HG03342 (cell line): ENCODE data around the gene EPB42.

Experiments used
- ATAC-seq: cut with Tn5 transposase; IDR thresholded peaks from one replicate; pipeline ENCODE4 v1.9.1; 2021; ENCODE audit warnings: mild to moderate bottlenecking, moderate library complexity; ENCODE audit not compliant: unreplicated experiment

EPB42 gene

DNA sequence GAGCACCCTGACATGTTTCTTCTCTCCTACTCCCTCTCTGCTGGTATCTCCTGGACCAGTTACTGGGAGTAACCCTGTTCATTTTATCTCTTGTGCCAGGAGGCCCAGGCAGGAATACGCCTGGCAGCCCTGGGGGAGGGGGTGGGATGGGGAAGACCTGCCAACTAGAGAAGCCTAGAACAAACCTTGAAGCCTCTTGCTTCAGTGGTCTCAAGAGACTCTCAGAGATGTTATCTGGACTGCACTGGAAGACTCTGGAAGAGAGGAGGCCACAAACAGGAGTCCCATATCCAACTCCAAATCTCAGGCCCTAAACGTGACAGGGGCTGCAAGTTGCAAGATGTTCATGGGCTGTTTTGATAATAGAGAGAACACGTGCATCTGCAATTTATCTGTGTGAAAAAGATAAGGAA, at the start of gene EPB42:
EPB42 (minus strand) TSS at position 28 of the 413 bp plus-strand sequence. CDS start 193 bp downstream, outside the sequence.
- no peak for ATAC-seq

DNA sequence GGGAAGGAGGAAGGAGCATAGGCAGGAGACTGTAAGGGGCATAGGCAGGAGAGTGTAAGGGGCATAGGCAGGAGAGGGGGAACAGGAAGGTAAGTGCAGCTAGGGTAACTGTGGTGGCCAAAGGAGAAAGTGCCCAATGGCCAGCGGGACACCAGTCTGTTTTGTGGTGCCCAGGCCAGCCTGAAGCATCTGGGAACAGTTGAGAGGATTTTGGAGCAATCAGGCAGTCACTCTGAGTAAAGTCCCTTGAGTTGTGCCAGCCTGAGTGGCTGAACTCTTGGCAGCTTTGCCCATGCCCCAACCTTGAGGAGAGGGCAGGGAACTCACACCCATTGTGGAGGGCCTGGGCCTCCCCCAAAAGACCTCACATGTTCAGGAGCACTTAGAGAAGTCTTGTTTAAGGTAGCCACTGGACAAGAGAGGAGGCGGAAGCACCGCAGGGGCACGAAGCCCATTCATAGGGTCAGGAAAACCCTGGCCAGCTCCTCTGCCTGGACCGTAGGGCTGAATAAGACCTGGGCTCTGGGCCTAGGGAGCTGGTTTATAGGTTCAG, 49.4 kb upstream of the EPB42 start:
- no peak for ATAC-seq

DNA sequence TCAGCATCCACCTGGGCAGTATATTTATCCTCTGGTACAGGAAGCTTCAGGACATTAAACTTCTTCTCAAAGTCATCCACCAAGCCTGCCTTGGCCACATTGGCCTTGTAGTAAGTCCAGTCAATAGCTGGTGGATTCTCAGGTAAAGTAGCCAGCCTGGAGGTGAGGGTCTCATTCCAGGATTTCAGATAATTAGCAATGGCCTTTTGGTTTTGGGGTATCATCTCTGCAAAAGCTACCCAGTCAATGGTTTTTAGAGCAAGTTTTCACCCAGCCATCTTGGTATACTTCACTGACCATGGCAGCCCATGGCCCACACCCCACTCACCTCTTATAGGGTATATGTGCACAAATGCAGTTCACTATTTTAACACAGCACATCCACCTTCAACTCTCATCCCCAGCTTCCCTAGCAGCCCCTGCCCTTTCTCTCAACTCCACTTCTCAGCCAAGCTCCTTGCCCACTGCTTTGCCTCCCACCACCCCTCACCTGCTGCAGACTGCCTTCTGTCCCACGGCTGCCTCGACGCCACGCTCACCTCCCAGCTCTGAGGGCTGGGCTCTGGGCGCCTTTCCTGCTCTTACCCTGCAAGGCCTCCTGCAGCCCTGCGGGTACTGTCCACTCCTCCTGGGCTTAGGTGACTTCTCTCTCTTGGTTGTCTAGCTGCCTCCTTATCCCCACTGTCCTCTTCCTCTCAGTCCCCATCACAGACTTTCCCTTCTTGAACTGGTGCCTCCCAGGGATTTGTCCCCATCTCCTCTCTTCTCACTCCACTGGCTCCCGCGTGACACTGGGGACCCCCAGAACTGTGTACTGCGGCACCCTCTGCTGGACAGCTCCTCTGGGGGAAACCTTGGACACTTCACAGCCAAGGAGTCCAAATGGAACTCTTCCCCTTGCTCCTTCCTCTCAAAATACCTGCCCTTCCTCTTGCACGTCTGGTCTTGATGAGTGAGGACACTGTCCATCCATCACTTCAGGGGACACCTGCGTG, 47.6 kb upstream of the EPB42 start:
- ATAC-seq, result no peak

DNA sequence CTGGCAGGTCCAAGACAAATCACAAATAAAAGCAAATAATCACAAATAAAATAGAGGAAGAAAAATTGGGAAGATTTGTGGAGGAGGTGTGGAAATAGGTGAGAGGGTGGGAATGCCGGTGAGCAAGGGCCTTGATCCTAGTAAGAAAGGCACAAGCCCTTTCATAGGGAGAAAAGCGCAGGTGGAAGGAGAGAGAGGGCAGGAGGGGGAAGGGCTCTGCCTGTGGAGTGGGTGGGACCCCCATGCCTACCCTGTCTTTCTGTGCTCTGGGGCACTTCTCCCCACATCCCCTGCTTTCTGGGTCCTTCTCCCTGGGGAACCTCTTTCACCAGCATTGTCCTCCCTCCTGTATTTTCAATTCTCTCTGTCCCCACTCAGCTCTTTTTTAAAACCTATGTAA, 46.6 kb upstream of the EPB42 start:
- ATAC-seq, result no peak

DNA sequence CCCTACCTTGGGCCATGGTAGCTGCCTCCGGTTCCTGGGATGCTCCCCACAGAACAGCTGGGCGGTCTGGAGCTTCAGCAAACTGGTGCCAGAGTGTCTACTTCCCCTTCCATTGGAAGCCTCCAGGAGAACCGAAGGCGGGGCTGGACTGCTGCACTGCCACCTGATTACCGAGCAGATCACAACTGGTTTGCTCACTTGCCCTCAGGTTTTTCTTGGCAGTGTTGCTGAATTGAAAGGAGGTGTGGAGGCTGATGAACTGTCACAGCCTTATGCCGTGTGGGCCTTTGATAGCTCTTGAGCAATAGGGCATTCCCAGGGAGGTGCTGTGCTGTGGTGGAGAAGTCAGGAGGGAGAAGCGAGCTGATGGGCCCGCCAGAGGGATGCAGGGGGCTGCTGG, 46.0 kb upstream of the EPB42 start, which contains the start of gene TGM5:
TGM5 (minus strand) TSS at position 95 of the 400 bp plus-strand sequence; CDS start at position 16, 79 bp downstream.
- ATAC-seq, result no peak

DNA sequence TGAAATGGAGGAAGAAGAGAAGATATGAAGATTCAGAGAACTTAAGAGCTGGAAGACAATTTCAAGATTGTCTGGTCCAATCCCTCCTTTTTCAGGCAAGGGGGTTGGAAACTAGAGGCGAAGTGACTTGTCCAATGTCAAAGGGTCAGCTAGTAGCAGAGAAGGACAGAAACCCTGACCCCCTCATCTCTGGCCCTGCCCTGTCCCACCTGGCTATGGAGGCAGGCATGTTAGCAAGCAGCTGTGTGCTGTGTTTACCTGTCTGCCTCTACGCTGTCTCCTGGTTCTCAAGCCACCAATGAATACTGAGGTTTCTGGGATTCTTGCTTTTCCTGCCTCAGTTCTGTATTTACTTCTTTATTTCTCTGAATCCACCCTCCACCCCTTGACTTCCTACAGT, 45.6 kb upstream of the EPB42 start:
- no peak for ATAC-seq

DNA sequence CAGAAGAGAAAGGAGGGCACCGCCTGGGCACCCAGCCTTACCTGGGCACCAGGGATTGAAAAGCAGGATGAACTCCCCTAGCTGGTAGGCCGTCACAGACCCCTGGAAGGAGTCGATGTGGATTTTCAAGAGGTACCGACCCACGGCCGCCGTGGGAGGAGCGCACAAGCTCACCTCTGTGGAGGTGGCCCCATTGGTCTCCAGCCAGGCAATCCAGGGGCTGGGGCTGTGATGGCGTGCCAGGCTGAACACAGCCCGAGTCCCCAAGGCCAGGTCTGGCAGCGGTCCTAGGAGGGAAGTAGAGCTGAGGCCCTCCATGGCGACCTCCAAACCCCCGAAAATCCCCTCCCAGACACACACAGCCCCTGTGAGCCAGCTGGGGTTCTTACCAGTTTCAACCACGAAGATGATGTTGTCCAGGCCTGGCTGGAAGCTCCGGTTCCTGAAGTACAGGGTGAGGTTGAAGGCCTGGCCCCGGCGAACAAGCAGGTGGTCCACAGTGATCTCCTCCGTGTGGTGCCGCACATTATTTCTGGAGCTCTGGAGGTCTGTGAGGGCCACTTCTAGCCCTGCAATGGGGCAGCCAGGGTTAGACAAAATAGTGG, 39.3 kb upstream of the EPB42 start:
- ATAC-seq, result no peak

DNA sequence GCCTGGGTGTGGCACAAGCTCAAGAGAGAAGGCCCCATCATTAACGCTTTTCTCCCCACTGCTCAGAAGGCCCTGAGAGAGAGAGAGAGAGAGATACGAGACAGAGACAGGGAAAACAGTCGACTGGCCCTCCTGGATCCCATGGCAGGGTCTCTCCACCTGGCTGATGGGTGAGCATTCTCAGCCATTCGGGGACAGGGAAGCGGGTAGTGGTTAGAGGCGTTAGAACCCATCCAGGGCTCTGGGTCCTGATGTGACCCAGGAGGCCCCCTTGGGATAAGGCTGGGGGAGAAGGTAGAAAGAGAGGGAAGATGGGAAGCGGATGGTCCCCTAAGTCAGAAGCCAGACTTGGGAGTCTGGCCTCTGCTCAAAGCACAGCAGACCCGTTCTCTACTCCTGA, 38.0 kb upstream of the EPB42 start:
- no peak for ATAC-seq

DNA sequence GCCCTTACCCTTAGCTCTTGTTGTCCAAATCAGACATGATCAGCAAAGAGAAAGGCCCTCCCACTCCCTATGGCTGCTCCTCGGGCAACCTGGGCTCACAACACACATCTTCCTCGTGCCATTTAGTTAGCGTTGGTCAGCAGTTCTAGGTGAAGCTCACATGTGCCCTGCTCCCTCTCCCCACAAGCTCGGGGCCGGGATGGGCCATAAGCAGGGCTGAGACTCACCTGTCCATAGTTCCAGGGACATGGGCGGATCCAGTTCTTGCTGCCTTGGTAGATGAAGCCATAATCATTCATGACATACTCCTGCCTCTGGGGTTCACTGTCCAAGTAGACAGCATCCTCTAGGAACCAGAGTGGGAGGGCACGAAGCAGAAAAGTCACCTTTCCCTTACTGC, 35.5 kb upstream of the EPB42 start:
- ATAC-seq, result no peak

DNA sequence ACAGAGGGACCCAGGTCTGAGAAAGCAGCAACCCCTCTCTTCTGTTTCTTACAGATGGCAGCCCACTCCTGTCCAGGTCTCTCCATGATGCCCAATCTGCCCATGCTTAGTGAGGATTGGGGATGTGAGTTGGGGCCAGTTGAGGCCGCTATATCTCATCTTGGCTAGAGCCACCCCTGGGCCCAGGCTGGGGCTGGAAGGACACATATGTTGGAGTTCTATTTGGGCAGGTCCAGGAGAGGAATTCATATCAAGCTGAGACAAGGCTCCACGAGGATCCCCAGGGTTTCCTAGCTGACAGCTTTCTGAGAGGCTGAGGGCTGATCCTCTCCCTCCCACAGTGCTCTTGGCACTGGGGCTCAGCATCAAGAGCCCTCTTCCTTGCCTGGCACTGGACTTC, 34.6 kb upstream of the EPB42 start:
- no peak for ATAC-seq

DNA sequence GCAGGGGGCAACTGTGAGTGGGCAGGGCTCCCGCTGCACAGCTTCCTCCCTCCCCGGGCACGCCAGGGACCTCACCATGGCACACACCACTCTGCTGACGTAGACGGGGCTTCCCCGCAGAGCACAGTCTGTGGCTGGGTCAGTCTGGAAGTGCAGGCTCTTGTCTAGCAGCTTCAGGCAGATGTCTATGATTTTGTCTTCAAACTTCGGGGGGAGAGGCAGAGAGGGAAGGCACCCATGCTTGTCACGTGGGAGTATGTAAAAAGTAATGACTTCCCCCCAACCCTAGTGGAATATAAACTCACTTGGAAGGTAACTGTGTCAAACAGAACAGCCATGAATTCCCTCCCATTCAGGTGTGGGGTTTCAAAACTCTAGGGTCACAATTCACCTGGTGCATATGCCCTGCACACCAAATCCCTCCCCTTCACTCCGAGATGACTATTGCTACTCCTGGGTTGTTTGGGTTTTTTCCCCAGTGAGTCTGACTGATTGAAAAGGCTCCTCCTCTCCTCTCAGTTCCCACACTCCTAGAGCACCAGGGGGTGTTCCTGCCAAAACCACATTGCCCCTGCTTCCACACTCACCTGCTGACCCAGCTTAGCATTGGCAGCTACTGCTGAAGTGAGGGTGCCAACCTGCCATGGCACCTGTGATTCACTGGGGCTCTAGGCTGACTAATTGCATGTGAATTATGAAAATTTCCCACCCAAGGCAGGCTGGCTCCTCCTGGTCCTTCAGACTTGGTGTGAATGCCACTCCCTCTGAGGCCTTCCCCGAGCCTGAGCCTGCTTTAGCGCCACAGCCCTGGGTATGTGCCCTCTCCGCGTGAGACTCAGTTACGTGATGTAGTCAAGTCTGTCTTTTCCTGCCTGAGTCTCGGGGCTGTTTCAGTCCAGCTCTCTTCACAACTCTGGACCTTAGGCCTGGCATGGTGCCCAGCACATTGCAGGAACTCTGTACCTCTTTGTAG, 32.9 kb upstream of the EPB42 start:
- peak; percentile 37 for ATAC-seq

DNA sequence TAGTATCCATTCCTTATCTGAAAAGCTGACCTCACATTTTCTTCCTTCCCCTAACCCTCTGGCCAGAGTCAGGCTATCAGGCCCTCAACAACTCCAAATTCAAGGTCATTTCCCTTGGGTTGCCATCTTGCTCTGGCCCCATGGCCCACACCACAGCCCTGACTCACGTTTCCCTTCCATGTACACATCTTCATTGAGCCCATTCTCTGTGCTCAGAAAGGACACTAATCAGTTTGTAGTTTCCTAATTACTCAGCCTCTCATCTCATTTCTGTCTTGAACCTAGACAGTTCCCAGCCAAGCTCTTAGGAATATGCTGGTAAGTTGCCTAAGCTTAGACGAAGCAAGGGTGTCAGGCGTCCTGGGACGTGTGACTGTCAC, 31.0 kb upstream of the EPB42 start:
- ATAC-seq, result no peak

DNA sequence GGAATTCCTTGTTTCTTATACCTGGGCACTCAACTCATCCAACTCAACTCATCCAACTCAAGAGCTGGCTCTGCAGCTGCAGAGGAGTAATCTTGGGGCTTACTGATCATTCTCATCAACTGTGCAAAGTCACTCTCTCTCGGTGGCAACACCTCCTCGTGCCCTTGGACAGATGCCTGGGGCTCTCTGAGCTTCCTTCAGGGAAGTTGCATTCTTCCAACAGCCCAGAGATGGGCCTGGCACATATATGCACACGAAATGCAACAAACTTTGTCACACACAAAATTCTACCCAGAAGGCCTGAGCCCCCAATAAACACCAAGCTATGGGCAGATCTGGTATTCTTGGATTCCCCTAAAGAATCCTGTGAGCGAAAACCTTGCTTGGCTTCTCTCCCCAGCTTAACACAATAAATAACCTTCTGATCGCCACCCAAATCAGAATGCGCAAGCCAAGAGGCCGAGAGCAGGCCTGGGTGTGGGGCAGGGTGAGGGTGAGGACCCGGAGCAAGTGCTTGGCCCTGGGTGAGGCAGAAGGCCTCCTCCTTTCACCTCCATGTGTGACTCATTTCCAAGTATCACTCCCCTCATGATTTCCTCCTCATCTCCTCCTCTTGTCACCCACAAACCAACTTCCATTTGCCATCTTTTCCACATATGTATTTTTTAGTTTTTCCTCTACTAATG, 30.5 kb upstream of the EPB42 start:
- no peak for ATAC-seq

DNA sequence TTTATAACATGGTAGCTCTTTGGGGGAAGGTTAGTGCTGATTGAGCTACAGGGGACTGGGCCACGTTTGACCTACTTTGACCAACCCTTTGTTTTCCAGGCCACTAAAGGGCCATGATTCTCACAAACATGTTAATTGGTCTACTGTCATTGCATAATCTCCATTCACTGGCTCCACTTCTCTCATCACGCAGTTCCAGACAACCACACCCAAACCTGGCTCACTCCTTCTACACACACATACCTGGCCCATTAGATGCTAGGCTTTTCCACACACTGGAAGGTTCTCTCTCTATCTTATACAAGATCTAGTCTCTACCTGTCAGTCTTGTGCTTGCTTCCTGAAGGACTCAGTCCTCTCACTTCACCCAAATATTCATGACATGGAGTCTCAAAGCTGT, 30.0 kb upstream of the EPB42 start:
- no peak for ATAC-seq

DNA sequence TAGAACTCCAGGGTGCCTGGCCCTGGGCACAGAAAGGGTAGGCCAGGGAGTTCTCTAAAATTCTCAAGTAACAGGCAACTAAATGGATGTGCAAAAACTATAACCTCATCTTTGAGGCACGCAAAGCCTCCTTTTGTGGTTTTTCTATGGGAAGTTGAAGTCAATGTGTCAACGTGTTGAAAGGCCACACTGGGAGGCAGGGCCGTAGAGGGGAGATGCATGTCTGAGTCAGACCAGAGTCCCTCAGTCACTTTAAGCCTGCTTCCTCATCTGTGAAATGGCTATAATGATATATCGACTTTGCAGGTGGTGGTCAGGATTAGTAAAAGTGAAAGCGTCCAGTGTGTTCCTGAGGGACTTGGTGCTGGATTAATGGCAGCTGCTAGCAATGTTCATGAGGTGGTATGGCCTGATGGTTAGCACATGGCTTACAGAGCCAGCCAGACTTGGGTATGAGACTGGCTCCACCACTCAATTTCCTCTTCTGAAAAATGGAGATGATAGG, 28.9 kb upstream of the EPB42 start:
- peak; percentile 55 for ATAC-seq

DNA sequence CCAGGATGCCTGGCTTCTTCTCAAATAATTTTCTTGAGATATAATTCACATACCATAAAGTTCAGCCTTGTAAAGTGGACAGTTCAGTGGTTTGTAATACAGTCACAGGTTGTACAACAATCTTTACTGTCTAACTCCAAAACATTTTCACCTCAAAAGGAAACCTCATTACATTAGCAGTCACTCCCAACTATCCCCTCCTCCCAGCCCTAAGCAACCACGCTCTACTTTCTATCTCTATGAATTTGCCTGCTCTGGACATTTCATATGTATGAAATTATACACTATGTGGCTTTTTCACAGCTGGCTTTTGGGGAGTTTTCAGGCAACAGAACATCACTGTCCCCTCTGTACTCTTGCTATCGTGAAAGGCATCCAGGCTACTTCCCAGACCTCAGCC, 28.4 kb upstream of the EPB42 start:
- ATAC-seq, result peak; percentile 6

DNA sequence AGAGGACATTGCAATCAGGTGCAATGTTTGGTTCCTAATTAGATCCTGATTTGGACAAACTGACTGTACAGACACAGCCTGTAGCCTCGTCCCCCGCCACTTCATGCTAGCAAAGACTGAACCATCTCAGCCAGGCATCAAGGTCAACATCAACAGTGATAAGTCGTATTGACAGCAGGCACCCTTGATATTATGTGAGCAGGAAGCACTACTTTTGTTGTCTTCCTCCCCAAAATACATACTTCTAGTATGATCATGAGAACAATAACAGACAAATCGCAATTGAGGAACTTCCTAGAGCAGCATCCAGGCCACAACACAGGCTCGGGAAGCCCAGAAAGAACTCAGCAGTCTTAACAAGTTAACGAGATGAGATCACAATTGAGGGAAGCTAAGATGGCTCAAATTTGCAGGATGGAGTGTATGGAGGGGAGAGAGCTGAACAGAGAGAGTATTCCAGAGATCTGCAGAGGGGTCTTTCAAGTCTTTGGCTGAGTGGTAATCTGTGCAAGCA, 25.5 kb upstream of the EPB42 start:
- no peak for ATAC-seq

DNA sequence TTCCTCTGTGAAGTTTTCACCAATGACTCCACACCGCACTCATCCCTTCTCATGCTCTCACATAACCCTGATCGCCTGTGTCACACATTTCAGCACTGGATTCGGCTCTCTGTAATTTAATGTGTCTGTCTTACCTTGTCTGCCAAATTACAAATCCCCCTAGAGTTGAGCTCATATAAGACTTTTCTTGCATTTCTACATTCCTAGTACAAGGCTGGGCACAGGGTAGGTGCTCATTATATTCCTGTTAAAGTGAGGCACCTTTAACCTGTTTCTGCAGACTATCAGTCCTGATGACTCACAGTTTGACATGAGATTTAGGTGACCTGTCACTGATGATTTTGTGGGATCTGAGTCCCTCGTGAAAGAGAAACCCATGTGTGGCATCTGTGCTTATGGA, 23.3 kb upstream of the EPB42 start:
- ATAC-seq, result no peak

DNA sequence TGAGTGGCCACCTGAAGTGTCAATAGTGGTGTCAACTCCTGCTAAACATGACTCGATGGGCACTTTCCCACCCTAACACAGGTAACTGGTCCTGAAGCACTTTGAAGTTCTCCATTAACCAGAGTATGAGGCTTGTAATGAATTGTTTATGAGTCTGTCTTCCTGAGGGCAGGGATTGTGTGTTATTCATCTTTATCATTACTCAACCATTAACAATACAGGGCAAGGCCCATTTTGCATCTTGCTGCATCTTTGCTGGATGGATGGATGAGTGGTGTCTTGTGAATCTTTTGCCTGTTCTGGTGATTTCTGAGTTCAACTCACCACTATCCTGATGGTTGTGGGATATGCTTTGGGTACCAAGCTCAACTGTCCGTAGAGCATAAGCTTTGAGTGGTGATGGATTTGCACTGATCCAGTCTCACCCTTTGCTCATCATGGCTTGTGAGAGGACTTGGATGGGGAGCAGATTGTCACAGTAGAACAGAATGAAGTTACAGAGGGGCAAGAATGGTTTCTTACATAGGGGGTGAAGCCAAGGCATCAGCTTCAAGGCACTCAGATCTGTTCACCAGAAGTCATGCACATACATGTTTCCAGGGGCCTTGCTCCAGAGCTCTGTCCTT, 22.3 kb upstream of the EPB42 start:
- ATAC-seq, result no peak
